HEK293 (cell line): Measurements from ENCODE around the gene ADAMTSL3.
"Not testable (repeated sequence)": the region's sequence is repeated elsewhere in the genome, so short reads cannot be mapped to it uniquely, and the experiment has no call there.

ENCODE experiments used
- CTCF ChIA-PET: fragments of 350-600 bp; formaldehyde crosslinking; extraction: SDS; loops from one replicate; lab custom pipeline; 2021; ENCODE audit warnings: antibody characterized with exemption; lab: Yijun Ruan, JAX
- POLR2A ChIA-PET: fragments of 300-600 bp; formaldehyde crosslinking; extraction: SDS; loops from one replicate; lab custom pipeline; 2020; ENCODE audit warnings: antibody characterized with exemption, inconsistent platforms; lab: Yijun Ruan, JAX
- H3K27ac ChIP-seq: fragments of 200-500 bp; sonication (Bioruptor generic); 2 replicates; pipeline ENCODE4 v1.5.1; 2014; ENCODE audit warnings: low read depth, low read length, control low read depth, inconsistent platforms; ENCODE audit errors: extremely low read depth
- H3K36me3 ChIP-seq, 2 experiments: fragments of 200-500 bp in 1 of 2; sonication (Bioruptor generic) in 1 of 2; 1 replicate in 1 of 2; 2 replicates in 1 of 2; pipeline ENCODE4 v1.5.1; 2014 to 2017; ENCODE audit warnings: inconsistent platforms in 2 of 2, low read length in 2 of 2; ENCODE audit not compliant: control insufficient read depth in 2 of 2, insufficient read depth in 1 of 2
- H3K4me1 ChIP-seq: fragments of 200-500 bp; sonication (Bioruptor generic); 2 replicates; pipeline ENCODE4 v1.5.1; 2014; ENCODE audit warnings: mild to moderate bottlenecking, low read length, inconsistent platforms; ENCODE audit not compliant: control insufficient read depth, insufficient read depth
- H3K4me3 ChIP-seq: 2 replicates; pipeline ENCODE4 v1.5.1; 2011; ENCODE audit warnings: low read depth, mild to moderate bottlenecking, control low read depth, low read length, moderate library complexity
- H3K9me3 ChIP-seq: fragments of 200-500 bp; sonication (Bioruptor generic); 2 replicates; pipeline ENCODE4 v1.5.1; 2014; ENCODE audit warnings: low read depth, low read length, inconsistent platforms; ENCODE audit not compliant: control insufficient read depth, insufficient read depth
- ZBTB1 ChIP-seq: fragments of 450-650 bp; formaldehyde crosslinking; IDR thresholded peaks from 2 replicates; pipeline ENCODE4 v1.5.1; 2016; ENCODE audit warnings: missing biosample characterization, missing genetic modification characterization
- ZBTB20 ChIP-seq: fragments of 450-650 bp; formaldehyde crosslinking; IDR thresholded peaks from 2 replicates; pipeline ENCODE4 v1.5.1; 2016; ENCODE audit warnings: missing biosample characterization, missing genetic modification characterization
- ZNF146 ChIP-seq: fragments of 450-650 bp; formaldehyde crosslinking; IDR thresholded peaks from 2 replicates; pipeline ENCODE4 v1.5.1; 2016; ENCODE audit warnings: missing biosample characterization, missing genetic modification characterization
- ZNF335 ChIP-seq: fragments of 450-650 bp; formaldehyde crosslinking; conservative IDR thresholded peaks from 2 replicates; pipeline ENCODE4 v1.5.1; 2016; ENCODE audit warnings: missing biosample characterization, missing genetic modification characterization
- ZNF585B ChIP-seq: fragments of 450-650 bp; formaldehyde crosslinking; IDR thresholded peaks from 2 replicates; pipeline ENCODE4 v1.5.1; 2016; ENCODE audit warnings: missing biosample characterization, missing genetic modification characterization
- ZNF600 ChIP-seq: fragments of 450-650 bp; formaldehyde crosslinking; IDR thresholded peaks from 2 replicates; pipeline ENCODE4 v1.5.1; 2016; ENCODE audit warnings: missing biosample characterization, missing genetic modification characterization
- ZNF701 ChIP-seq: fragments of 450-650 bp; formaldehyde crosslinking; IDR thresholded peaks from 2 replicates; pipeline ENCODE4 v1.5.1; 2016; ENCODE audit warnings: missing biosample characterization, missing genetic modification characterization
- ZNF76 ChIP-seq: fragments of 450-650 bp; formaldehyde crosslinking; IDR thresholded peaks from 2 replicates; pipeline ENCODE4; 2016; ENCODE audit warnings: low read depth, missing biosample characterization, missing genetic modification characterization, borderline replicate concordance
- TF ChIP-seq, protein P1 (sequence below): fragments of 450-650 bp; formaldehyde crosslinking; IDR thresholded peaks from 2 replicates; pipeline ENCODE4 v1.5.1; 2016; ENCODE audit warnings: missing biosample characterization, missing genetic modification characterization
- TF ChIP-seq, protein P2 (sequence below): fragments of 450-650 bp; formaldehyde crosslinking; IDR thresholded peaks from 2 replicates; pipeline ENCODE4 v1.5.1; 2016; ENCODE audit warnings: missing biosample characterization, missing genetic modification characterization
- TF ChIP-seq, protein P3 (sequence below): fragments of 450-650 bp; formaldehyde crosslinking; IDR thresholded peaks from 2 replicates; pipeline ENCODE4 v1.5.1; 2017; ENCODE audit warnings: missing biosample characterization, missing genetic modification characterization

ADAMTSL3 gene

DNA sequence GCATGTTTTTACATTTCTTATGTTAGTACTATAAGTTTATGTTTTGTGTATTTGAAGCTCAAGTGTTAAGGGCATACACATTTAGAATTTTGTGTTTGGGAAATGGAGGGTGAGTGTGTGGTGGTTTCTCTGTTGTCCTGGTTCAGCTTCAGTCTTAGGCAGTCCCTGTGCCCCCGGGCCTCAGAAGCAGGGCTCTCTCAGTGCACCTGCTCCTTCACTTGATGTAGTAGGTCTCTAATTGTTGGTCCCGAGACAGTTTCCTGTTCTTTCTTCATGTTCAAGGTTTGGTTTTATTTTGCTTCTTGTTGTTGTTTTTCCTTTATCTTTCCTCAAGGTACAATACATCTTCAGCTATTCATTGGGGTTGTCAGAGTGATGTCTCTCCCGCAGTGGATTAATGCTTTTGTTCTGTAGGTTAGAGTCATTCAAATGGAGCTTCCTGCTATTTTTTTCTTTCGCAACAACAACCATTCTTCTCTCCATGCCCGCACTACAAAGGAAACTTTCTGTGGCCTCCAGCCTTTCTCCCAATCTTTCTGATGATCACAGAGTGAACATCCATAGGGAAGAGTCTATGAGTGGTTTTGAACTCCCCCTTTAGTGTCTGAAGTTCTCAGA, 403.9 kb downstream of the ADAMTSL3 start:
- CTCF ChIA-PET = interaction anchor here (0.6 to 1.2 kb wide), 3 partner anchors 34 to 495 kb away, joined by 3 to 5 read pairs (median 4); no protein-coding TSS in a partner anchor

DNA sequence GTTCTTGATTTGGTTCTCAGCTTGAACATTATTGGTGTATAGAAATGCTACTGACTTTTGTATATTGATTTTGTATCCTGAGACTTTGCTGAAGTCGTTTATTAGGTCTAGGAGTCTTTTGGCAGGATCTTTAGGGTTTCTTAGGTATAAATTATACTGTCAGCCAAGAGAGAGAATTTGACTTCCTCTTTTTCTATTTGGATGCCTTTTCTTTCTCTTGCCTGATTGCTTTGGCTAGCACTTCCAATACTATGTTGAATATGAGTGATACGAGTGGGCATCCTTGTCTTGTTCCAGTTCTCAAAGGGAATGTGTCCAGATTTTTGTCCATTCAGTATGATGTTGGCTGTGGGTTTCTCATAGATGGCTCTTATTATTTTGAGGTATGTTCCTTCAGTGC, 409.8 kb downstream of the ADAMTSL3 start:
- H3K36me3 ChIP-seq, H3K9me3 ChIP-seq, H3K4me3 ChIP-seq, H3K4me1 ChIP-seq, H3K27ac ChIP-seq, POLR2A ChIA-PET: not testable (repeated sequence)
- CTCF ChIA-PET = interaction anchor here (0.9 kb wide), 1 partner anchor 11 kb away, joined by 3 read pairs; no protein-coding TSS in a partner anchor

More for the DNA sequence above, 403.9 kb downstream of the ADAMTSL3 start:
- Histone ChIP-seq H3K4me1 (no peaks in the 10 kb centered on the region), H3K27ac (no peak overlapping the region), H3K4me3 (no peak overlapping the region), H3K9me3 (peaks cover 3% of the 10 kb centered on the region; the same call in 1 of the 2 replicates), H3K36me3 (no peaks in the 10 kb centered on the region)
- no peak for TF ChIP-seq ZBTB1 (tag by site-specific recombination)
- TF ChIP-seq ZNF701 (tag by site-specific recombination) = no peak
- POLR2A ChIA-PET = no interaction called here

DNA sequence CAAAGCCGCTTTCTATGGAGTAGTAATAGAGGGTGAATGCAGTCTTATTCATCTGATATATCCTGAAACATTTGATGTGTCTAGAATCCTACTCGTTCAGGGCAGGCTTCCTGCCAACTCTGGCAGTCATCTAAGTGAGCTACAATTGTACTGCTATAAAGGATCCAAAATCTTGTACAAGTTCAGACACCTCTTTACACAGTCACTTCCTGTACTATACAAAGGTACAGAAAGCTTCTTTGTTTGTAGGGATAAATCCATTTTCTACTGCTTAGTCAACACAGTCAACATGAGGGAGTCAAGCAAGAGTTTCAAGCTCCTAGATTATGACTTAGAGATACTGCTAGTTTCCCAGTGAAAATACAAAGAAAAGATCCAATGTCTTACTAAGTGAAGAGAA, 414.8 kb downstream of the ADAMTSL3 start:
- POLR2A ChIA-PET = interaction anchor here (0.9 kb wide), 1 partner anchor 12 kb away, joined by 3 read pairs; no protein-coding TSS in a partner anchor
- CTCF ChIA-PET, H3K4me3 ChIP-seq: not testable (repeated sequence)

DNA sequence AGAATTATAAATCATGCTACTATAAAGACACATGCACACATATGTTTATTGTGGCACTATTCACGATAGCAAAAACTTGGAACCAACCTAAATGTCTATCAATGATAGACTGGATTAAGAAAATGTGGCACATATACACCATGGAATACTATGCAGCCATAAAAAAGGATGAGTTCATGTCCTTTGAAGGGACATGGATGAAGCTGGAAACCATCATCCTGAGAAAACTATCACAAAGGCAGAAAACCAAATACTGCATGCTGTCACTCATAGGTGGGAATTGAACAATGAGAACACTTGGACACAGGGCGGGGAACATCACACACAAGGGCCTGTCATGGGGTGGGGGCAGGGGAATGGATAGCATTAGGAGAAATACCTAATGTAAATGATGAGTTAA, 424.1 kb downstream of the ADAMTSL3 start:
- H3K4me1 ChIP-seq = peaks cover 13% of the 10 kb centered on the region
- H3K27ac ChIP-seq, POLR2A ChIA-PET, CTCF ChIA-PET, H3K9me3 ChIP-seq, H3K4me3 ChIP-seq, H3K36me3 ChIP-seq: not testable (repeated sequence)
- TF ChIP-seq, protein P1, sequence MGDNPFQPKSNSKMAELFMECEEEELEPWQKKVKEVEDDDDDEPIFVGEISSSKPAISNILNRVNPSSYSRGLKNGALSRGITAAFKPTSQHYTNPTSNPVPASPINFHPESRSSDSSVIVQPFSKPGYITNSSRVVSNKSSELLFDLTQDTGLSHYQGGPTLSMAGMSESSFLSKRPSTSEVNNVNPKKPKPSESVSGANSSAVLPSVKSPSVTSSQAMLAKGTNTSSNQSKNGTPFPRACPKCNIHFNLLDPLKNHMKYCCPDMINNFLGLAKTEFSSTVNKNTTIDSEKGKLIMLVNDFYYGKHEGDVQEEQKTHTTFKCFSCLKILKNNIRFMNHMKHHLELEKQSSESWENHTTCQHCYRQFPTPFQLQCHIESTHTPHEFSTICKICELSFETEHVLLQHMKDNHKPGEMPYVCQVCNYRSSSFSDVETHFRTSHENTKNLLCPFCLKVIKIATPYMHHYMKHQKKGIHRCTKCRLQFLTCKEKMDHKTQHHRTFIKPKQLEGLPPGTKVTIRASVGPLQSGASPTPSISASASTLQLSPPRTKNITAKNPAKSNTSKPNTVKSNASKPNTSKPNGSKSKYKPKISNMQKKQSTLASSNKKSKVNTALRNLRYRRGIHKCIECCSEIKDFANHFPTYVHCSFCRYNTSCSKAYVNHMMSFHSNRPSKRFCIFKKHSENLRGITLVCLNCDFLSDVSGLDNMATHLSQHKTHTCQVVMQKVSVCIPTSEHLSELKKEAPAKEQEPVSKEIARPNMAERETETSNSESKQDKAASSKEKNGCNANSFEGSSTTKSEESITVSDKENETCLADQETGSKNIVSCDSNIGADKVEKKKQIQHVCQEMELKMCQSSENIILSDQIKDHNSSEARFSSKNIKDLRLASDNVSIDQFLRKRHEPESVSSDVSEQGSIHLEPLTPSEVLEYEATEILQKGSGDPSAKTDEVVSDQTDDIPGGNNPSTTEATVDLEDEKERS = 0 out of 2 replicates have a peak, but pooled peaks have one; percentile 34
- TF ChIP-seq ZNF146 (tag by site-specific recombination) = peak; percentile 95
- TF ChIP-seq, protein P2, sequence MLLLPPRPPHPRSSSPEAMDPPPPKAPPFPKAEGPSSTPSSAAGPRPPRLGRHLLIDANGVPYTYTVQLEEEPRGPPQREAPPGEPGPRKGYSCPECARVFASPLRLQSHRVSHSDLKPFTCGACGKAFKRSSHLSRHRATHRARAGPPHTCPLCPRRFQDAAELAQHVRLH (tag by site-specific recombination) = 0 out of 2 replicates have a peak, but pooled peaks have one; percentile 29

More for the DNA sequence above, 414.8 kb downstream of the ADAMTSL3 start:
- not testable (repeated sequence) for H3K9me3 ChIP-seq, H3K36me3 ChIP-seq, H3K27ac ChIP-seq, H3K4me1 ChIP-seq

DNA sequence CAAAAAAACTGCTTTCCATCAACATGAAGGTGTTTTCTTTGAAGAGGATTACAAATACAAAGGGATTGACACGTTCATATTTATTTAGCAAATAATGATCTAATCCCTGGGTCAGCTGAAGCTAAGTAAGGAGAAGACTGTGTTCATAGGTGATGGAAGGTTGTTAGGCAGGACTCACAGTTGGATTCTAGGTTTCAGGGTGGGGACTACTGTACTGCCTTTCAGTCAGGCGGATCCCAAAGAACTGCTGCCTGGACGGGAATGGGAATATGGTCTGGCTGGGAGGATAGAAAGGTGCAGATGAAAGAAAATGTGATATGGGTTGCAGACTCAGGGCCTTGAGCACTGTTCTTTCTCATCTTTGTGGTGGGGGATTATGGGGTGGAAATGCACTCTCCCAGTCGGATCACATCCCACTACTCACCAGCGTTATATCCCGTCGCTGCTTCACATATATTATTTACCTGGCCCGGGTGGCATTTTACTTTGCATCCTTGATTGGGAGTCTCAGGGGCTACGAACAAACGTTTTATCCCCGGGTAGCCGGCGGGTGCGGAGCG, 425.5 kb downstream of the ADAMTSL3 start:
- not testable (repeated sequence) for H3K27ac ChIP-seq, H3K36me3 ChIP-seq, H3K9me3 ChIP-seq
- CTCF ChIA-PET = interaction anchor here (0.7 kb wide), 2 partner anchors 45 to 514 kb away, joined by 3 to 5 read pairs; no protein-coding TSS in a partner anchor
- peaks cover 13% of the 10 kb centered on the region for H3K4me1 ChIP-seq
- POLR2A ChIA-PET = interaction anchor here (1.1 to 1.6 kb wide), 2 partner anchors 8 to 11 kb away, joined by 3 to 4 read pairs; no protein-coding TSS in a partner anchor
- TF ChIP-seq ZNF600 (tag by site-specific recombination) (peak; percentile 75), ZNF335 (tag by site-specific recombination) (peak; percentile 69), ZBTB20 (tag by site-specific recombination) (peak; percentile 49), ZNF76 (tag by site-specific recombination) (peak; percentile 64; the same call in 1 of the 2 replicates), ZNF585B (tag by site-specific recombination) (0 out of 2 replicates have a peak, but pooled peaks have one; percentile 34)
- TF ChIP-seq, protein P3, sequence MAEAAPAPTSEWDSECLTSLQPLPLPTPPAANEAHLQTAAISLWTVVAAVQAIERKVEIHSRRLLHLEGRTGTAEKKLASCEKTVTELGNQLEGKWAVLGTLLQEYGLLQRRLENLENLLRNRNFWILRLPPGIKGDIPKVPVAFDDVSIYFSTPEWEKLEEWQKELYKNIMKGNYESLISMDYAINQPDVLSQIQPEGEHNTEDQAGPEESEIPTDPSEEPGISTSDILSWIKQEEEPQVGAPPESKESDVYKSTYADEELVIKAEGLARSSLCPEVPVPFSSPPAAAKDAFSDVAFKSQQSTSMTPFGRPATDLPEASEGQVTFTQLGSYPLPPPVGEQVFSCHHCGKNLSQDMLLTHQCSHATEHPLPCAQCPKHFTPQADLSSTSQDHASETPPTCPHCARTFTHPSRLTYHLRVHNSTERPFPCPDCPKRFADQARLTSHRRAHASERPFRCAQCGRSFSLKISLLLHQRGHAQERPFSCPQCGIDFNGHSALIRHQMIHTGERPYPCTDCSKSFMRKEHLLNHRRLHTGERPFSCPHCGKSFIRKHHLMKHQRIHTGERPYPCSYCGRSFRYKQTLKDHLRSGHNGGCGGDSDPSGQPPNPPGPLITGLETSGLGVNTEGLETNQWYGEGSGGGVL = peak; percentile 9; the same call in 1 of the 2 replicates
- TF ChIP-seq, all 188 proteins: peak for 6; not testable (repeated sequence) for 182
- H3K4me3 ChIP-seq = peak overlapping the region; percentile 89
